ENCODE results near the gene TSPY8.
"Not testable (repeated sequence)": the region's sequence is repeated elsewhere in the genome, so short reads cannot be mapped to it uniquely, and the experiment has no call there.

The TSPY8 gene

DNA sequence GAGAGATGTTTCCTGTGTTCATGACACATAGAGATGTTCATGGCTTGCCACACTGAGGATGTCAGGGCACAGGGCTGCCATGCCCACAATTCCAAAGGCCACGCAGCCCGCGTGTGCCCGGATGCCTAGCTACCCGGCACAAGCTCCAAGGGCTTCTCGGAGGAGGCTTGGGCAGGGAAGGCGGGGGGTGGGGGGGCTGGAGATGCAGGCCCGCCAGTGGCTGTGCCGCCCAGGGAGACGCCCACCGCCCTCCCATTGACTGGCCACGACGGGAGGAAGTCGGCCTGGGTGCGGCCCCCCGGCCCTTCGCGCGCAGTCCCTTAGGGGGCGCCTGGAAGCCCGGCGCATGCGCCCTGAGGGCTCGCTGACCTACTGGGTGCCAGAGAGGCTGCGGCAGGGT, at the start of gene TSPY8:
TSPY8 (plus strand) TSS at position 301 of the 400 bp plus-strand sequence; CDS start at position 347, 46 bp downstream.
- H3K36me3 ChIP-seq (ENCODE audit: control insufficient read depth, insufficient read depth, low read length); H3K27me3 ChIP-seq (replicated peaks; ENCODE audit: control insufficient read depth, insufficient read depth, low read length); DNase-seq (ENCODE audit: extremely low read depth, insufficient read length); H3K4me3 ChIP-seq (replicated peaks; ENCODE audit: low read depth, low read length): not testable (repeated sequence)

GRCh38 chrY:9320996-9321395, 36.6 kb upstream of the TSPY8 start:
- Histone ChIP-seq H3K36me3 (ENCODE audit: control insufficient read depth, insufficient read depth, low read length) (no peaks in the 10 kb centered on the region), H3K27me3 (replicated peaks; ENCODE audit: control insufficient read depth, insufficient read depth, low read length) (no peaks in the 10 kb centered on the region), H3K4me3 (replicated peaks; ENCODE audit: low read depth, low read length) (no peak overlapping the region)
- no peak for DNase-seq (ENCODE audit: extremely low read depth, insufficient read length)
- no peak for TF ChIP-seq CTCF (IDR thresholded peaks at IDR 0.05; ENCODE audit: insufficient read depth, low read length, poor library complexity, severe bottlenecking)

- not testable (repeated sequence) for H3K4me3 ChIP-seq (replicated peaks; ENCODE audit: low read depth, low read length); H3K36me3 ChIP-seq (ENCODE audit: control insufficient read depth, insufficient read depth, low read length); DNase-seq (ENCODE audit: extremely low read depth, insufficient read length); H3K27me3 ChIP-seq (replicated peaks; ENCODE audit: control insufficient read depth, insufficient read depth, low read length)
These were observed 20.4 kb upstream of the TSPY8 start, which contains the start of gene TSPY4 for GRCh38 chrY:9337164-9337563. Gene TSPY4 (plus strand): TSS chrY:9337464. CDS start chrY:9337510, 46 bp downstream.

- DNase-seq (ENCODE audit: extremely low read depth, insufficient read length); H3K36me3 ChIP-seq (ENCODE audit: control insufficient read depth, insufficient read depth, low read length): not testable (repeated sequence)
These were observed 38.9 kb downstream of the TSPY8 start for GRCh38 chrY:9396527-9396926.

DNA sequence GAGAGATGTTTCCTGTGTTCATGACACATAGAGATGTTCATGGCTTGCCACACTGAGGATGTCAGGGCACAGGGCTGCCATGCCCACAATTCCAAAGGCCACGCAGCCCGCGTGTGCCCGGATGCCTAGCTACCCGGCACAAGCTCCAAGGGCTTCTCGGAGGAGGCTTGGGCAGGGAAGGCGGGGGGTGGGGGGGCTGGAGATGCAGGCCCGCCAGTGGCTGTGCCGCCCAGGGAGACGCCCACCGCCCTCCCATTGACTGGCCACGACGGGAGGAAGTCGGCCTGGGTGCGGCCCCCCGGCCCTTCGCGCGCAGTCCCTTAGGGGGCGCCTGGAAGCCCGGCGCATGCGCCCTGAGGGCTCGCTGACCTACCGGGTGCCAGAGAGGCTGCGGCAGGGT, 40.5 kb downstream of the TSPY8 start, which contains the start of gene TSPY3:
TSPY3 (plus strand) TSS at position 301 of the 400 bp plus-strand sequence; CDS start at position 347, 46 bp downstream.
- not testable (repeated sequence) for DNase-seq (ENCODE audit: extremely low read depth, insufficient read length); H3K36me3 ChIP-seq (ENCODE audit: control insufficient read depth, insufficient read depth, low read length); H3K4me3 ChIP-seq (replicated peaks; ENCODE audit: low read depth, low read length); H3K27me3 ChIP-seq (replicated peaks; ENCODE audit: control insufficient read depth, insufficient read depth, low read length)

More at GRCh38 chrY:9396527-9396926, 38.9 kb downstream of the TSPY8 start:
- not testable (repeated sequence) for H3K4me3 ChIP-seq (replicated peaks; ENCODE audit: low read depth, low read length); H3K27me3 ChIP-seq (replicated peaks; ENCODE audit: control insufficient read depth, insufficient read depth, low read length)
